GM18502 (cell line): ENCODE results near the gene NWD2.

Experiments used
- ATAC-seq: cut with Tn5 transposase; IDR thresholded peaks from one replicate; pipeline ENCODE4 v1.9.1; 2021; ENCODE audit warnings: mild to moderate bottlenecking; ENCODE audit not compliant: unreplicated experiment, poor library complexity

Gene NWD2

GRCh38 chr4:37279121-37279520, 34.6 kb downstream of the NWD2 start:
- no peak for ATAC-seq

GRCh38 chr4:37279894-37280592, 35.5 kb downstream of the NWD2 start:
- ATAC-seq = no peak

GRCh38 chr4:37299468-37299867, 54.9 kb downstream of the NWD2 start:
- ATAC-seq = no peak

GRCh38 chr4:37304612-37305011, 60.1 kb downstream of the NWD2 start:
- ATAC-seq = no peak

- ATAC-seq = no peak
Measured at GRCh38 chr4:37305984-37306383, 61.4 kb downstream of the NWD2 start.

GRCh38 chr4:37317104-37317643, 72.6 kb downstream of the NWD2 start:
- no peak for ATAC-seq

GRCh38 chr4:37320513-37321235, 76.1 kb downstream of the NWD2 start:
- no peak for ATAC-seq

- no peak for ATAC-seq
Measured at GRCh38 chr4:37322122-37322521, 77.6 kb downstream of the NWD2 start.

- no peak for ATAC-seq
Measured at GRCh38 chr4:37324546-37324945, 80.0 kb downstream of the NWD2 start.

- no peak for ATAC-seq
Measured at GRCh38 chr4:37326852-37327251, 82.3 kb downstream of the NWD2 start.

- no peak for ATAC-seq
Measured at GRCh38 chr4:37338972-37339371, 94.4 kb downstream of the NWD2 start.

GRCh38 chr4:37358748-37359147, 114.2 kb downstream of the NWD2 start:
- ATAC-seq = no peak

- ATAC-seq = no peak
Measured at GRCh38 chr4:37359261-37359660, 114.7 kb downstream of the NWD2 start.

GRCh38 chr4:37365888-37366287, 121.3 kb downstream of the NWD2 start:
- no peak for ATAC-seq

- no peak for ATAC-seq
Measured at GRCh38 chr4:37367901-37368300, 123.4 kb downstream of the NWD2 start.

- ATAC-seq = no peak
Measured at GRCh38 chr4:37370052-37370451, 125.5 kb downstream of the NWD2 start.

- no peak for ATAC-seq
Measured at GRCh38 chr4:37381040-37381668, 136.6 kb downstream of the NWD2 start.

GRCh38 chr4:37383579-37384229, 139.2 kb downstream of the NWD2 start:
- ATAC-seq = peak; percentile 70

- no peak for ATAC-seq
Measured at GRCh38 chr4:37385424-37385823, 140.9 kb downstream of the NWD2 start.

GRCh38 chr4:37388681-37389365, 144.3 kb downstream of the NWD2 start:
- ATAC-seq = no peak
